ENCODE measurements around the gene BSPRY.
A peak's percentile ranks its signal among the peaks of the same experiment; 100 is the strongest.

BSPRY gene

GRCh38 chr9:113316030-113316429 lies 33.3 kb upstream of the BSPRY start:
- Histone ChIP-seq H3K4me3 (ENCODE audit: low read length) (no peak overlapping the region), H3K4me1 (ENCODE audit: control insufficient read depth, insufficient read depth, low read length) (peaks cover 9% of the 10 kb centered on the region), H3K9me3 (ENCODE audit: control insufficient read depth, low read length) (no peaks in the 10 kb centered on the region), H3K9ac (ENCODE audit: low read length) (no peak overlapping the region), H3K27me3 (replicated peaks; ENCODE audit: control insufficient read depth, insufficient read depth, low read length) (no peaks in the 10 kb centered on the region), H3K36me3 (ENCODE audit: control insufficient read depth, insufficient read depth, low read length, severe bottlenecking) (no peaks in the 10 kb centered on the region)
- DNase-seq (ENCODE audit: low read depth), result no peak

GRCh38 chr9:113317777-113318176 lies 31.6 kb upstream of the BSPRY start:
- DNase-seq (ENCODE audit: low read depth), result peak; percentile 62
- Histone ChIP-seq H3K9me3 (ENCODE audit: control insufficient read depth, low read length) (no peaks in the 10 kb centered on the region), H3K36me3 (ENCODE audit: control insufficient read depth, insufficient read depth, low read length, severe bottlenecking) (no peaks in the 10 kb centered on the region), H3K4me1 (ENCODE audit: control insufficient read depth, insufficient read depth, low read length) (peaks cover 9% of the 10 kb centered on the region), H3K4me3 (ENCODE audit: low read length) (no peak overlapping the region), H3K9ac (ENCODE audit: low read length) (no peak overlapping the region), H3K27me3 (replicated peaks; ENCODE audit: control insufficient read depth, insufficient read depth, low read length) (no peaks in the 10 kb centered on the region)

GRCh38 chr9:113319054-113319453 lies 30.3 kb upstream of the BSPRY start:
- Histone ChIP-seq H3K4me3 (ENCODE audit: low read length) (no peak overlapping the region), H3K9ac (ENCODE audit: low read length) (no peak overlapping the region), H3K9me3 (ENCODE audit: control insufficient read depth, low read length) (no peaks in the 10 kb centered on the region), H3K4me1 (ENCODE audit: control insufficient read depth, insufficient read depth, low read length) (peaks cover 9% of the 10 kb centered on the region), H3K27me3 (replicated peaks; ENCODE audit: control insufficient read depth, insufficient read depth, low read length) (no peaks in the 10 kb centered on the region), H3K36me3 (ENCODE audit: control insufficient read depth, insufficient read depth, low read length, severe bottlenecking) (no peaks in the 10 kb centered on the region)
- no peak for DNase-seq (ENCODE audit: low read depth)

GRCh38 chr9:113320051-113320450 lies 29.3 kb upstream of the BSPRY start:
- Histone ChIP-seq H3K27me3 (replicated peaks; ENCODE audit: control insufficient read depth, insufficient read depth, low read length) (no peaks in the 10 kb centered on the region), H3K36me3 (ENCODE audit: control insufficient read depth, insufficient read depth, low read length, severe bottlenecking) (no peaks in the 10 kb centered on the region), H3K9me3 (ENCODE audit: control insufficient read depth, low read length) (no peaks in the 10 kb centered on the region), H3K4me1 (ENCODE audit: control insufficient read depth, insufficient read depth, low read length) (peaks cover 9% of the 10 kb centered on the region), H3K9ac (ENCODE audit: low read length) (no peak overlapping the region), H3K4me3 (ENCODE audit: low read length) (no peak overlapping the region)
- no peak for DNase-seq (ENCODE audit: low read depth)

GRCh38 chr9:113322671-113323070 lies 26.7 kb upstream of the BSPRY start:
- no peak overlapping the region for H3K4me3 ChIP-seq (ENCODE audit: low read length)
- no peaks in the 10 kb centered on the region for H3K36me3 ChIP-seq (ENCODE audit: control insufficient read depth, insufficient read depth, low read length, severe bottlenecking)
- DNase-seq (ENCODE audit: low read depth), result no peak
- no peaks in the 10 kb centered on the region for H3K9me3 ChIP-seq (ENCODE audit: control insufficient read depth, low read length)
- H3K9ac ChIP-seq (ENCODE audit: low read length), result no peak overlapping the region
- H3K4me1 ChIP-seq (ENCODE audit: control insufficient read depth, insufficient read depth, low read length), result peaks cover 6% of the 10 kb centered on the region
- H3K27me3 ChIP-seq (replicated peaks; ENCODE audit: control insufficient read depth, insufficient read depth, low read length), result no peaks in the 10 kb centered on the region

GRCh38 chr9:113326230-113326629 lies 23.1 kb upstream of the BSPRY start:
- Histone ChIP-seq H3K4me3 (ENCODE audit: low read length) (no peak overlapping the region), H3K9ac (ENCODE audit: low read length) (no peak overlapping the region), H3K36me3 (ENCODE audit: control insufficient read depth, insufficient read depth, low read length, severe bottlenecking) (no peaks in the 10 kb centered on the region), H3K27me3 (replicated peaks; ENCODE audit: control insufficient read depth, insufficient read depth, low read length) (no peaks in the 10 kb centered on the region), H3K9me3 (ENCODE audit: control insufficient read depth, low read length) (no peaks in the 10 kb centered on the region), H3K4me1 (ENCODE audit: control insufficient read depth, insufficient read depth, low read length) (no peaks in the 10 kb centered on the region)
- no peak for DNase-seq (ENCODE audit: low read depth)

GRCh38 chr9:113328045-113328782 lies 21.1 kb upstream of the BSPRY start:
- H3K9me3 ChIP-seq (ENCODE audit: control insufficient read depth, low read length), result no peaks in the 10 kb centered on the region
- no peaks in the 10 kb centered on the region for H3K4me1 ChIP-seq (ENCODE audit: control insufficient read depth, insufficient read depth, low read length)
- H3K4me3 ChIP-seq (ENCODE audit: low read length), result no peak overlapping the region
- DNase-seq (ENCODE audit: low read depth), result no peak
- H3K9ac ChIP-seq (ENCODE audit: low read length), result no peak overlapping the region
- no peaks in the 10 kb centered on the region for H3K36me3 ChIP-seq (ENCODE audit: control insufficient read depth, insufficient read depth, low read length, severe bottlenecking)
- no peaks in the 10 kb centered on the region for H3K27me3 ChIP-seq (replicated peaks; ENCODE audit: control insufficient read depth, insufficient read depth, low read length)

- Histone ChIP-seq H3K36me3 (ENCODE audit: control insufficient read depth, insufficient read depth, low read length, severe bottlenecking) (no peaks in the 10 kb centered on the region), H3K4me3 (ENCODE audit: low read length) (no peak overlapping the region), H3K9ac (ENCODE audit: low read length) (no peak overlapping the region), H3K27me3 (replicated peaks; ENCODE audit: control insufficient read depth, insufficient read depth, low read length) (no peaks in the 10 kb centered on the region), H3K4me1 (ENCODE audit: control insufficient read depth, insufficient read depth, low read length) (no peaks in the 10 kb centered on the region), H3K9me3 (ENCODE audit: control insufficient read depth, low read length) (no peaks in the 10 kb centered on the region)
- no peak for DNase-seq (ENCODE audit: low read depth)
Measured at GRCh38 chr9:113331780-113332179, 17.6 kb upstream of the BSPRY start.

- Histone ChIP-seq H3K9ac (ENCODE audit: low read length) (no peak overlapping the region), H3K4me3 (ENCODE audit: low read length) (no peak overlapping the region), H3K36me3 (ENCODE audit: control insufficient read depth, insufficient read depth, low read length, severe bottlenecking) (no peaks in the 10 kb centered on the region), H3K9me3 (ENCODE audit: control insufficient read depth, low read length) (no peaks in the 10 kb centered on the region), H3K4me1 (ENCODE audit: control insufficient read depth, insufficient read depth, low read length) (peaks cover 5% of the 10 kb centered on the region), H3K27me3 (replicated peaks; ENCODE audit: control insufficient read depth, insufficient read depth, low read length) (no peaks in the 10 kb centered on the region)
- DNase-seq (ENCODE audit: low read depth), result no peak
Measured at GRCh38 chr9:113337714-113338113, 11.6 kb upstream of the BSPRY start.

GRCh38 chr9:113340011-113340699 lies 9.2 kb upstream of the BSPRY start, which contains the start of gene WDR31:
Gene WDR31 (minus strand): TSS chr9:113340275. CDS start chr9:113332022, 8,253 bp downstream.
- no peaks in the 10 kb centered on the region for H3K27me3 ChIP-seq (replicated peaks; ENCODE audit: control insufficient read depth, insufficient read depth, low read length)
- no peaks in the 10 kb centered on the region for H3K36me3 ChIP-seq (ENCODE audit: control insufficient read depth, insufficient read depth, low read length, severe bottlenecking)
- DNase-seq (ENCODE audit: low read depth), result peak; percentile 95
- H3K9ac ChIP-seq (ENCODE audit: low read length), result peak within 1 kb of the TSS; percentile 89
- peak within 1 kb of the TSS; percentile 94 for H3K4me3 ChIP-seq (ENCODE audit: low read length)
- no peaks in the 10 kb centered on the region for H3K9me3 ChIP-seq (ENCODE audit: control insufficient read depth, low read length)
- peaks cover 14% of the 10 kb centered on the region for H3K4me1 ChIP-seq (ENCODE audit: control insufficient read depth, insufficient read depth, low read length)

GRCh38 chr9:113341712-113342410 lies 7.5 kb upstream of the BSPRY start:
- H3K9me3 ChIP-seq (ENCODE audit: control insufficient read depth, low read length), result no peaks in the 10 kb centered on the region
- no peak overlapping the region for H3K4me3 ChIP-seq (ENCODE audit: low read length)
- H3K36me3 ChIP-seq (ENCODE audit: control insufficient read depth, insufficient read depth, low read length, severe bottlenecking), result no peaks in the 10 kb centered on the region
- no peak overlapping the region for H3K9ac ChIP-seq (ENCODE audit: low read length)
- no peak for DNase-seq (ENCODE audit: low read depth)
- H3K27me3 ChIP-seq (replicated peaks; ENCODE audit: control insufficient read depth, insufficient read depth, low read length), result no peaks in the 10 kb centered on the region
- H3K4me1 ChIP-seq (ENCODE audit: control insufficient read depth, insufficient read depth, low read length), result peaks cover 14% of the 10 kb centered on the region

All from adipocyte (in vitro differentiated cells).